Fibroblast of lung (primary cell): Measurements from ENCODE around the gene SLC12A1. TPM values are rescaled to one million over a fixed set of nuclear protein-coding genes. Genes with fewer than 3 reads are reported as not detected.

Experiments
- DNase-seq, 2 donors: peaks; one replicate each; pipeline versions ENCODE4 v3.0.0 to v3.0.0-alpha.2; 2010; ENCODE audit warnings: low read depth in 2 of 2
- H2AFZ ChIP-seq: 2 replicates; pipeline ENCODE4 v1.5.1; 2012; ENCODE audit warnings: low read length, control low read depth, inconsistent platforms
- H3K27ac ChIP-seq: 2 replicates; pipeline ENCODE4 v1.5.1; 2011; ENCODE audit warnings: low read length, control low read depth; ENCODE audit not compliant: insufficient read depth
- H3K27me3 ChIP-seq: 2 replicates; pipeline ENCODE4 v1.5.1; 2011; ENCODE audit warnings: mild to moderate bottlenecking, low read length; ENCODE audit not compliant: control insufficient read depth, insufficient read depth
- H3K36me3 ChIP-seq: 2 replicates; pipeline ENCODE4 v1.5.1; 2011; ENCODE audit warnings: low read length; ENCODE audit not compliant: control insufficient read depth, insufficient read depth
- H3K4me1 ChIP-seq: 2 replicates; pipeline ENCODE4 v1.5.1; 2011; ENCODE audit warnings: low read length; ENCODE audit not compliant: control insufficient read depth, insufficient read depth; ENCODE audit errors: extremely low read depth
- H3K4me2 ChIP-seq: 2 replicates; pipeline ENCODE4 v1.5.1; 2011; ENCODE audit warnings: low read length, control low read depth; ENCODE audit not compliant: insufficient read depth; ENCODE audit errors: extremely low read depth
- H3K4me3 ChIP-seq, 4 experiments: fragments of 200-600 bp in 1 of 4; sonication (generic) in 1 of 4; replicated peaks in 1 of 4; 2 replicates each; pipeline ENCODE4 v1.5.1; 2011 to 2016; ENCODE audit warnings: low read length in 4 of 4, low read depth in 3 of 4, mild to moderate bottlenecking in 3 of 4, control low read depth in 2 of 4, inconsistent platforms in 1 of 4, mixed read lengths in 1 of 4; ENCODE audit not compliant: insufficient read depth in 1 of 4; ENCODE audit errors: control extremely low read depth in 1 of 4
- H3K79me2 ChIP-seq: 2 replicates; pipeline ENCODE4 v1.5.1; 2012; ENCODE audit warnings: mild to moderate bottlenecking, low read length, inconsistent platforms; ENCODE audit not compliant: control insufficient read depth, insufficient read depth
- H3K9ac ChIP-seq: 2 replicates; pipeline ENCODE4 v1.5.1; 2011; ENCODE audit warnings: mild to moderate bottlenecking, low read length, control low read depth; ENCODE audit not compliant: insufficient read depth
- H3K9me3 ChIP-seq: 2 replicates; pipeline ENCODE4 v1.5.1; 2012; ENCODE audit warnings: low read depth, low read length; ENCODE audit not compliant: control insufficient read depth, insufficient read depth
- H4K20me1 ChIP-seq: 2 replicates; pipeline ENCODE4 v1.5.1; 2011; ENCODE audit warnings: low read length; ENCODE audit not compliant: control insufficient read depth, insufficient read depth; ENCODE audit errors: extremely low read depth
- EZH2 ChIP-seq: IDR thresholded peaks from 2 replicates; pipeline ENCODE4 v1.5.1; 2012; ENCODE audit warnings: low read length, control low read depth, mild to moderate bottlenecking; ENCODE audit errors: missing control alignments
- polyA plus RNA-seq, 2 donors: library from polyadenylated mRNA; depleted of rRNA in 1 of 2; stranded (reverse) in 1 of 2; unstranded in 1 of 2; fragments of >200 nt; gene quantifications; 2 replicates each; pipeline ENCODE4 v1.2.1, GENCODE V29; 2011 to 2012; ENCODE audit warnings: missing spikeins in 1 of 2
- total RNA-seq: library from RNA; depleted of rRNA; stranded (reverse); fragments of >200 nt; gene quantifications from 2 replicates; pipeline ENCODE4 v1.2.1, GENCODE V29; 2014
- TF ChIP-seq, protein P1 (sequence below), 2 donors: IDR thresholded peaks in 1 of 2; conservative IDR thresholded peaks in 1 of 2; 1 replicate in 1 of 2; 2 replicates in 1 of 2; pipeline ENCODE4 v1.5.1; 2011 to 2012; ENCODE audit warnings: low read length in 2 of 2, control low read depth in 1 of 2, inconsistent platforms in 1 of 2, low read depth in 1 of 2, mild to moderate bottlenecking in 1 of 2

SLC12A1 gene
- total and polyA plus RNA-seq, 2 donors (not counting 1 experiment from before 2014, with no cell fraction given) = not detected

DNA sequence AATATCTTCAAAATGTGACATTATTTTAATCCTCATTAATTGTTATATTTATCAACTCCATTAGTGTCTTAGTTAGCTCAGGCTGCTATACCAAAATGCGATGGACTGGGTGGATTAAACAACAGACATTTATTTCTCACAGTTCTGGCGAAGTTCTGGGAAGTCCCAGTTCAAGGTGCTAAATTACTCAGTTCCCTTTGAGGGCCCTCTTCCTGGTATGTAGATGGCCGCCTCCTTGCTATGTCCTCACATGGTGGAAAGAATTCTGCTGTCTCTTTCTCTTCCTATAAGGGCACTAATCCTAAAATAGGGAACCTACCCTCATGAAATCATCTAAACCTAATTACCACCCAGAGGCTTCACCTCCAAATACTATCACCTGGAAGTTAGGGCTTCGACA lies 86.4 kb downstream of the SLC12A1 start:
- no peaks in the 10 kb centered on the region for H4K20me1 ChIP-seq
- no peaks in the 10 kb centered on the region for H3K79me2 ChIP-seq
- no peak overlapping the region for H3K4me3 ChIP-seq
- no peak overlapping the region for H3K9ac ChIP-seq
- H3K36me3 ChIP-seq = no peaks in the 10 kb centered on the region
- no peak overlapping the region for H3K27ac ChIP-seq
- no peaks in the 10 kb centered on the region for H3K9me3 ChIP-seq
- H3K4me2 ChIP-seq = no peak overlapping the region
- no peak for DNase-seq
- TF ChIP-seq, protein P1, sequence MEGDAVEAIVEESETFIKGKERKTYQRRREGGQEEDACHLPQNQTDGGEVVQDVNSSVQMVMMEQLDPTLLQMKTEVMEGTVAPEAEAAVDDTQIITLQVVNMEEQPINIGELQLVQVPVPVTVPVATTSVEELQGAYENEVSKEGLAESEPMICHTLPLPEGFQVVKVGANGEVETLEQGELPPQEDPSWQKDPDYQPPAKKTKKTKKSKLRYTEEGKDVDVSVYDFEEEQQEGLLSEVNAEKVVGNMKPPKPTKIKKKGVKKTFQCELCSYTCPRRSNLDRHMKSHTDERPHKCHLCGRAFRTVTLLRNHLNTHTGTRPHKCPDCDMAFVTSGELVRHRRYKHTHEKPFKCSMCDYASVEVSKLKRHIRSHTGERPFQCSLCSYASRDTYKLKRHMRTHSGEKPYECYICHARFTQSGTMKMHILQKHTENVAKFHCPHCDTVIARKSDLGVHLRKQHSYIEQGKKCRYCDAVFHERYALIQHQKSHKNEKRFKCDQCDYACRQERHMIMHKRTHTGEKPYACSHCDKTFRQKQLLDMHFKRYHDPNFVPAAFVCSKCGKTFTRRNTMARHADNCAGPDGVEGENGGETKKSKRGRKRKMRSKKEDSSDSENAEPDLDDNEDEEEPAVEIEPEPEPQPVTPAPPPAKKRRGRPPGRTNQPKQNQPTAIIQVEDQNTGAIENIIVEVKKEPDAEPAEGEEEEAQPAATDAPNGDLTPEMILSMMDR (conservative IDR thresholded peaks at IDR 0.05 in 1 of 2, IDR thresholded peaks at IDR 0.05 in 1 of 2; ENCODE audit: low read depth in 1 of 2, low read length in 2 of 2) = no peak
- TF ChIP-seq EZH2 = no peak
- H3K27me3 ChIP-seq = peaks cover 3% of the 10 kb centered on the region
- H3K4me1 ChIP-seq = no peaks in the 10 kb centered on the region
- H2AFZ ChIP-seq = no peak overlapping the region

DNA sequence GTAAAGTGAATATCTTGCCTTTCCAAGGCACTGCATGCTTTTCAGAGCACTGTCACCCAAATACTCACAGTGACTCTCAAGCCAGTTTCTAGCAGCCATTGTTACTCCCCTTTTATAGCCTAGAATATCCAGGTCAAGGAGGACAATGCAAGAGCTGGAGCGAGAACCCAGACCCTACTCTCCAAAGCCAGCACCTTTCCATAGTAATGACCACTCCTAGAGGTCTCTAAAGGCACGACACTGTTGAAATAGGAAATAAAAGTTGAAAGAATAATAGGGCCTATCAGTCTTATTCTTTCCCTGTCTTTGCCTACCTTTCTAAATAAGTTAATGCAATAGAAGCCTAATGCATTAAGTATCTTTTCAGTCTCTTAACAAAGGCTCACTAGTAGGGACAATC lies 91.6 kb downstream of the SLC12A1 start:
- no peak for DNase-seq
- no peak overlapping the region for H3K4me3 ChIP-seq
- no peaks in the 10 kb centered on the region for H3K79me2 ChIP-seq
- no peaks in the 10 kb centered on the region for H3K36me3 ChIP-seq
- H3K9ac ChIP-seq = no peak overlapping the region
- no peaks in the 10 kb centered on the region for H3K9me3 ChIP-seq
- no peak overlapping the region for H3K27ac ChIP-seq
- H2AFZ ChIP-seq = no peak overlapping the region
- H4K20me1 ChIP-seq = no peaks in the 10 kb centered on the region
- H3K4me1 ChIP-seq = no peaks in the 10 kb centered on the region
- H3K4me2 ChIP-seq = no peak overlapping the region
- peaks cover 3% of the 10 kb centered on the region for H3K27me3 ChIP-seq
- no peak for TF ChIP-seq EZH2
- TF ChIP-seq, protein P1 (conservative IDR thresholded peaks at IDR 0.05 in 1 of 2, IDR thresholded peaks at IDR 0.05 in 1 of 2; ENCODE audit: low read depth in 1 of 2, low read length in 2 of 2) = no peak

GRCh38 chr15:48298914-48299313 lies 92.8 kb downstream of the SLC12A1 start:
- Histone ChIP-seq H3K27me3 (peaks cover 3% of the 10 kb centered on the region), H2AFZ (no peak overlapping the region), H3K9me3 (no peaks in the 10 kb centered on the region), H3K4me1 (no peaks in the 10 kb centered on the region), H3K36me3 (no peaks in the 10 kb centered on the region), H4K20me1 (no peaks in the 10 kb centered on the region), H3K9ac (no peak overlapping the region), H3K79me2 (no peaks in the 10 kb centered on the region), H3K27ac (no peak overlapping the region), H3K4me2 (no peak overlapping the region), H3K4me3 (no peak overlapping the region)
- TF ChIP-seq, protein P1 (conservative IDR thresholded peaks at IDR 0.05 in 1 of 2, IDR thresholded peaks at IDR 0.05 in 1 of 2; ENCODE audit: low read depth in 1 of 2, low read length in 2 of 2) = no peak
- no peak for TF ChIP-seq EZH2
- DNase-seq = no peak
